Measurements from ENCODE around the gene NEK7.
A peak's percentile ranks its signal among the peaks of the same experiment; 100 is the strongest.
"Not testable (repeated sequence)": the region's sequence is repeated elsewhere in the genome, so short reads cannot be mapped to it uniquely, and the experiment has no call there.

Gene NEK7

DNA sequence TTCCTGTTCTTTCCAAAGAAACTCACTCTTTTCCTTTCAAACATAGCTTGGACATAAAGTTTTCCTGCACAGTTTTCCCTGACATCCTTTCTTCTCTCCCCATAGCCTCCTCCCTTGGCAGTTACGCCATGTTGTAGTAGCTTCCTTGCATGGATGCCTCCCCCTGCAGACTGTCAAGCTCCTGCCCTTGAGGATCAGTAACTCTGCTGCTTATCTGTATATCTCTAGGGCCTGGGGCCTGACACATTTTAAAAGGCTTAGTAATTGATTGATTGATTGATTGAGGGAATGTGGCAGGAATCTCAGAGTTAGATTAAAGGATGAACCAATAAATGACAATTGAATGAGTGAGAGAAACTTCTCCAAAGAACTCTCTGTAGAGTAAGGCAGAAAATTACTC is 143.7 kb downstream of the NEK7 start:
- DNase-seq: no peak

DNA sequence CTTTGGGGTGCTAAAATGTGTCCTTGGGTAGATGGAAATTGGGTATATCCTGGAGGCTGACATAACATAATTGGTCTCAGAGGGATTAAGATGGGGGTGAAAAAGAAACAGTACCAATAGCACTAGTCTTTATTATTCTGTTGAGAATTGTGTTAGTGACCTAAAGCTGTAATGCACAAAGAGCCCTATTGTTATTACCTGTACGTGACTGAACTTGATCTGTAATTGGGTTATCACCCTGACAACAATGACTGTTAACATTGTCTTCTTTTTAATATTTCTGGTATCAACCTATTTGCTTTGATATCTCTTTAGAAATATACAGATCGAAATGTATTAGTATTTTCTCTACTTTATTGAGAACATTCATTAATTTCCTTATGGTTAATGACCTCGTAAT is 147.6 kb downstream of the NEK7 start:
- DNase-seq: no peak

DNA sequence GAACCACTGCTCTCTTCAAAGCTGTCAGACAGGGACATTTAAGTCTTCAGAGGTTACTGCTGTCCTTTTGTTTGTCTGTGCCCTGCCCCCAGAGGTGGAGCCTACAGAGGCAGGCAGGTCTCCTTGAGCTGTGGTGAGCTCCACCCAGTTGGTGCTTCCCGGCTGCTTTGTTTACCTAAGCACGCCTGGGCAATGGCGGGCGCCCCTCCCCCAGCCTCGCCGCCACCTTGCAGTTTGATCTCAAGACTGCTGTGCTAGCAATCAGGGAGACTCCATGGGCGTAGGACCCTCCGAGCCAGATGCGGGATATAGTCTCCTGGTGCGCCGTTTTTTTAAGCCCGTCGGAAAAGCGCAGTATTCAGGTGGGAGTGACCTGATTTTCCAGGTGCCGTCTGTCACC is 158.0 kb downstream of the NEK7 start:
- not testable (repeated sequence) for DNase-seq

DNA sequence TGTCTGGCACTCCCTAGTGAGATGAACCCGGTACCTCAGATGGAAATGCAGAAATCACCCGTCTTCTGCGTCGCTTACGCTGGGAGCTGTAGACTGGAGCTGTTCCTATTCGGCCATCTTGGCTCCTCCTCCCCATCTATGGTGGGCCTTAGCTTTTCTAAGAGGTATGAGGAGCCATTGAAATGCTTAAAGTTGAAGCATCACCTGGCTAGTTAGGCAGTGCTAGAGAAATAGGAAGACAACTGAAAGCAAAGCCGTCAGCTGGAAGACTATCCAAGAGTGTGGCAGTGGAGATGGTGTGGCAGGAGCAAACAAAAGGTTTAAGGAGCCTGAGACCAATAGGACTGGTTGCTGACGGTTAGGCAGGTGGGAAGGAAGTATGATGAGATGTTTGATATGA is 158.5 kb downstream of the NEK7 start:
- not testable (repeated sequence) for DNase-seq

DNA sequence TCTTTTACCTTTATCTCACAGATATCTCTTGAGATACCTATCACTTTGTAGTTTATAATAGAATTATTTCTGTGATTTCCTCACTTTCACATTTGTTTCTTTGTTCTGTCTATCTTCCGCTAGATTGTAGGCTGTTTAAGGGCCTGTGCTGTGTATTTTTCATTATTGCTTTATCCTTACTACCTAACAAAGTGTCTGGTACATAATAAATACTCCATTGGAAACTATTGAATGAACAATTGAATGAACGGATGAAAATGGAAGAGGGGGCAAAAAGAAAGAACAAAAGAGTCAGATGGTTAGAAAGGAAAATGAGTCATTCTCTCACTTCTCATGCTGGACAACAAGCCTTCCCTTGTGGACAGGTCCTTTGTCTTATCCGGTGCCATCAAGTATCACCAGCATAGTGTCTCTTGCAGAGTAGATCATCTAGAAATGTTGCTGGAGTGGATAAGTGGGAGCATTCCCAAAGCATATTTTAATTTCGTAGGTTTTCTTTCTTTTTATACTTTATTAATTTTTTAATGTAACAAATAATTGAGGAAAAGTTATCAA is 159.8 kb downstream of the NEK7 start:
- no peak for DNase-seq

DNA sequence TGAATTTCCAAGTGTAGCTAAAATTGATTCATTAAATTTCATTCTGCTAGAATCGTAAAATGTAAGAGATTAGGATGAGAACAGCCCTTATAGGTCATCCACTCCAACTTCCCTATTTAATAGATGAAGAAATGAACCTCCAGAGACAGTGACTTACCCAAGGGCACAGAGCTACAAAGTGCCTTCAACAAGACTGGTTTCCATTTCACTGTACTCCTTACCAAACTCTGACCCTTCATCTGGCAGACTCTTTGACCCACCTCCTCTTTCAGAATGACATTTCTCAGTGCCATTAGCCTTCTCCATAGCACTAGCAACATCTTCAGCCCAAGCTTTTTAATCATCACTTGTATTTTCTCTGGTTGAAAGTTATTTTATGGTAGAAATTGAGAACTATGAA is 161.3 kb downstream of the NEK7 start:
- no peak for DNase-seq

DNA sequence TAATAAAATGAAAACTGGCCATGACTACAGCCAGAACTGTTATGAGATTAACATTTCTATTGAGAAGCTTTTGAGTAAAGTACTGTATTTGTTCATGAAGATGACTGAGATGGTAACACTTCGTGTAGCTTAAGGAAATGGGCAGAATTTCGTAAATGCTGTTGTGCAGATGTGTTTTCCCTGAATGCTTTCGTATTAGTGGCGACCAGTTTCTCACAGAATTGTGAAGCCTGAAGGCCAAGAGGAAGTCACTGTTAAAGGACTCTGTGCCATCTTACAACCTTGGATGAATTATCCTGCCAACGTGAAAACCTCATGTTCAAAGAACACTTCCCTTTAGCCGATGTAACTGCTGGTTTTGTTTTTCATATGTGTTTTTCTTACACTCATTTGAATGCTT is 164.0 kb downstream of the NEK7 start:
- no peak for DNase-seq

DNA sequence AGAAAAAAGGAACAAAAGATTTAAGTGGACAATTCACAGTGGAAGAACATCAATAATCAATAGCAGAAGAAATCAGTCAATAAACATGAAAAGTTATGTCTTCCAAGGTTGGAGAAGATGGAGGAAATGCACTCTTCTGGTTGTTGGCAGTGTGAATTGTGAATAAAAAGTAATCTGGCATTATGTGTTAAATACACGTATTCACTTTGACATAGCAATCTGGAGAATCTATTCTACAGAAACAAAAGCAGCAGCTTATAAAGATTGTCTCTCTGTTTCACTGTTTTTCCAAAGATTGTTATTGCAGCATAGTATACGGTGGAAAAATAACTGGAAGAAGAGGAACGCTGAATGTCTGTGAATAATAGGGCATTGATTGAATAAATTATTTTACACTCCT is 169.4 kb downstream of the NEK7 start:
- DNase-seq: no peak

DNA sequence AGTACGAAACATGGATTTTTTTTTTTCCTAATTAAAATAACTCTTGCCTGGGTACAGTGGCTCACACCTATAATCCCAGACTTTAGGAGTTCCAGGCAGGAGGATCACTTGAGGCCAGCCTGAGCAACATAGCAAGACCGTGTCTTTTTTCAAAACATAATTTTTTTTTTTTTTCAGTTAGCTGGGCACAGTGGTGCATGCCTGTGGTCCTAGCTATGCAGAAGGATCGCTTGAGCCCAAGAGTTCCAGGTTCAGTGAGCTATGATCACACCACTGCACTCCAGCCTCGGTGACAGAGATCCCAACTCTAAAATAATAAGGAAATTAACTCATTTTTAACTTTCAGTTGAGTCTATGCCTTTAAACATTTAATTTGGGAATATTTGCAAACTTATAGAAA is 170.1 kb downstream of the NEK7 start:
- DNase-seq: no peak

DNA sequence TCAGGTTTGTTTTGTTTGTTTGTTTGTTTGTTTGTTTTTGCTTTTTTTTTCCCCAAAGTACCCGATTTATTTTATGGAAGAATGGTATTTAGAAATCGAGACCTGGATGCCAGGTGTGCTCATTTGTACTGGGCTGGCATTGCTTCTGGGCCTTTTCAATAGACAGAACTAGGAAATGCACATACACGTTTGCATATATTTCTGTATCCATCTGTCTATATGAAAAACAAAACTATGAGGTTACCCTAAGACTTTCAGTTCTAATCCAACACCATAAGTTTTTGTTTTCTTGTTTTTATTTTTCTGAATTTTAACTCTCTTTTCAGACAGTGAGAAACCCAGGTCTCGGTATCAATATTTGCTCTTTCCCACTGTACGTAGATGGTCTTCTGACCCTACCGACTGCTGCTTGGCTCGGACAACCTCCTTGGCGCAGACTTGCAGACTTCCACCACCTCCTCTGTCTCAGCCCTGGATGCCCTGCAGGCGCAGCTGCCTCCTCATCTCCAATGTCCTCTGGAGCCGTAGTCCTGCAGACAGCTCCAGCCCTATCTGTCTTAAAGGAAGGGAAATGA is 171.7 kb downstream of the NEK7 start:
- DNase-seq: no peak

DNA sequence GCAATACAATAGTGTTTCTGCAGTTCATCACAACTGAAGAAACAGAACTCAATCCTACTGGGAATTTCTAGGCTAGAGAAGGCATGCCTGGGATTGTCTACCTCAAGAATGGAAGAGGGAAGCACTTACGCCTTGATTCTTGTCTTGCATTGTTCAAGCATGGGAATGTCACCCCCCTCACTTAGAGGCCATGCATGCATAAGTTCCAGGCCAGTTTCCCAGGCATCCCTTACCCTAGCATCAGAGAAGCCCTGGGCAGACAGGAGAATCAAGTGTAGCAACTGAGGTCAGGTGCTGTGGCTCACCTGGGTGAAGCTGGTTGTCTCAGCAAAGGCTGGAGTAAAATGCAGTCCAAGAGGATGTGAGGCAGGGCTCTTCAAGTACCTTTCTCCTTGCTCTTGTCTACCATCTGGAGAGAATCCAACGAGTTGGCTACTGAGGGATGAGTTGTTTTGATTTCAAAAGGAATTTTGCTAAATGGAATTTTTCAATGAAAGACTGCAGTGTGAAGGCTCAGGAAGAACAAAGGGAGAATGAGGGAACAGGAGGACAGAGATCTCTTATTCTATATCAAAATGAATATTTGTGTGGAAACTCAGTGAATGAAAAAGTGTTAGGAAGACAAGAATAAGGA is 174.3 kb downstream of the NEK7 start:
- DNase-seq: no peak

DNA sequence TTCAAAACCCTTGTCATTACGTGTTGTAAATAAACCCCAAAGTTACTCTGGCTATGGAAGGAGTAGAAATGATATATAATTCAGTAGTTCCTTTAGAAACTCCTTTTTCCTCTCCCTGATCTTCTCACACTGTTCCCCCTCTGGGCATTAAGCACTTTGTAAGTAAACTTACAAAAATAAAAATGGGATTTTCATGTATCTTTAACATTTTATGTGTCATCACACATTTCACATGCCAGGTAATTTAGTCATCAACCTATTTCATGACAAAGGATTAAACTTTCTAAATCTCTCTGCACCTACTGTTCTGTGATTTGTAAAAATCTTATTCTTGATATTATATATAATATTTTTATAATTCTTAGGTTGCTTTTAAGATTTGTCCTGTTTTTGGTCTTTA is 176.9 kb downstream of the NEK7 start:
- no peak for DNase-seq

DNA sequence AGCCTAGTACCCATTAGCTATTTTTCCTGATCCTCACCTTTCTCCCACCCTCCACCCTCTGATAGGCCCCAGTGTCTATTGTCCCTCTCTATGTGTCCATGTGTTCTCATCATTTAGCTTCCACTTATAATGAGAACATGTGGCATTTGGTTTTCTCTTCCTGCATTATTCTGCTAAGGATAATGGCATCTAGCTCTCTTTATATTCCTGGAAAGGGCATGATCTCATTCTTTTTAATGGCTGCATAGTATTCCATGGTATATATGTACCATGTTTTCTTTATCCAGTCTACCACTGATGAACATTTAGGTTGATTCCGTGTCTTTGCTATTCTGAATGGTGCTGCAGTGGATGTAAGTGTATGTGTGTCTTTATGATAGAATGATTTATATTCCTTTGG is 178.9 kb downstream of the NEK7 start:
- no peak for DNase-seq

DNA sequence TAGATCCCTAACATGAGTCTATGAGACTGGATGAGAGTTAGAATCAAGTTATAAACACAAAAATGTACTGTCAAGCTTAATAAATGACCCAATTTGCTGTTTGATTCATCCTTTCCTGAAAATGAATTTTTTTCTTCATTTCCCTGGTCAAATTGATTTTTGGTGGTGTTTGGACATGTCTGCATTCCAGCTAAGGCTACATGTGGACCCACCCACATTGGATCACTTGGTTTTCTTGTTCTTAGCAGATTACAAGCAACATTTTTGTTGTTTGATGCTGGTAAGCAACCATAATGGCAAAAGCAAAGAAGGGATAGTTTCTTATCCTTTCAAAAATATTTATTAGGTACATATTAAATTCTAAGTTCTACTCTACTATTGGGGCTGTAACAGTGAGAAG is 181.1 kb downstream of the NEK7 start:
- no peak for DNase-seq

DNA sequence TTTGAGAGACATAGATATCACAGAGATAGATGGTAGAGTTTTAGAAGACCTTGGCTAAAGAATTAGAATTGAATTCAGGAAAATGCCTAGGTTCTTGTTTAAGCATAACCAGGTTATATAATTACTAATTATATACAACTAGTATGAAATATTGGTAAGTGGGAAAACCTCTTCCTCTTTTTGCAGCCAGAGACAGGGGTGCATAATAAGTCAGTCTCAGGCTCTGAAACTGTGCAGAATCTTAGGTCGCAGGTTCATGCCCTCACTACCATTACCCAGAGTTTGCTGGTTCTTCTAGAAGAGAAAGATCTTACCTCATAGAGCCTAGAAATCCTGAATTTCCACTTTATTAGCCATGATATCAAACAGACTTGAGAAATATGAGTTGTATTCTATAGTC is 183.3 kb downstream of the NEK7 start:
- no peak for DNase-seq

DNA sequence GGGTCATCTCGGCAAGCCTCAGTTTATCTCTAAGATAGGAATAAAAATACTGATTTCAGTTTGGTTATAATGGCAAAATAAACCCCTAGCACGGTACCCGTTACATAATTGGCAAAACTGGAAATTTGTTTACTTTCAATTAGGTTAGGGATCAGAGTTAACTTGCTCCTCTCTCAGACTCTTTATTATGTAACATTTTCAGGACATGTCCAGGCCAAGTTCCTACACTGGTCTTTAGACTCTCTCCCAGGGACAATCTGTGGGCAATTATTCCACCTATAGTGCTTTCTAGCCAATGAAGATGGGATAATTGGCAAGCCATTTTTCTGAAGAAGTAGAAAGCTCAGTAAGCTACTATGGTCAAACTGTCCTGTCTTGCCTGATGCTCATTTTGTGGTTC is 189.4 kb downstream of the NEK7 start:
- DNase-seq: no peak

DNA sequence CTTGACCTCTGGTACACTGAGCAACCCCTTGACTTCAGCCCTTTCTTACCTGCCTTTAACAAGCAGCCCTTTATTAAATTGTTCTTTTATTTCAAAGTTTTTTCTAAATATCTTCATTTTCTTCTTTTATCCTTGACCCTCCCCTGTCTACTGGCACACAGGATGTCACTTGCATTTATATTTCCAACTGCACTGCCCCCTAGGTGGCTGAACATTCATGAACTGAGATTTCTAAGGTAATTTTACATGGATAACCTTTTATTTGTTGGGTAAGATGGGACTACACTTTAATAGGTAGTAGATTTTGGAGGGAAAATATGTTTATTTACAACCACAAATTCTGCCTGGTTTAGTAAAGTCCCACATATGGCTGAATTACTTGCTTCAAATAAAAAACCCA is 193.7 kb downstream of the NEK7 start:
- DNase-seq: no peak

DNA sequence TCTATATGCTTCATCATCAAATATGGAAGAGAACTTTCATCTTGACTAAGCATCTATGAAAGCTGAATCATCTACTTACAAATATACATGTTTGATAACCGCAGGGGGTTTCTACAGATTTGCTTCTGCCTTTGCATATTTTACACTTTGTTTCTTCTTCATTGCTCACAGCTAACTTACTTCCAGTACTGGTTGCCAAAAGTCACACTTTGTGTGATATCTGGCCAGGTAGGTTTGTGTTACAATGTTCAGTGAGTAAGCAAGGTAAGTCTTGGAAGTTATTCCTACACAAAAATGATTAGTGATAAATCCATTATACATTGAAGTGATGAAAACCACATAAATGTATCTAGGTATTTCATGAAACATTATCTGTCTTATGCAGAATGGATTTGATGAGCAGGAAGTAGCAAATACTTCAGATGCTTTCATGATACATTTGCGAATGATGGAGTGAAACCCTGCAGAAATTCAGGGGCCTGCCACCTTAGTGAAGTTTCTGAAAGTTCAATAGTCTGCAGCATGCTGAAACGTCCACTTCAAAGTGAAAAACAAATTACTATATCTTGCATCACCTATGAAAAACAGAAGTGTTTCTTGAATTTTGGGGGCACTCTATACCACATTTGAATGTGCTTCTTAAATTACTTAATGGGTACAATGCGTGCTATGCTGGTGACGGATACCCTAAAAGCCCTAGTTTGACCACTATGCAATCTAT is 196.3 kb downstream of the NEK7 start:
- DNase-seq: no peak

DNA sequence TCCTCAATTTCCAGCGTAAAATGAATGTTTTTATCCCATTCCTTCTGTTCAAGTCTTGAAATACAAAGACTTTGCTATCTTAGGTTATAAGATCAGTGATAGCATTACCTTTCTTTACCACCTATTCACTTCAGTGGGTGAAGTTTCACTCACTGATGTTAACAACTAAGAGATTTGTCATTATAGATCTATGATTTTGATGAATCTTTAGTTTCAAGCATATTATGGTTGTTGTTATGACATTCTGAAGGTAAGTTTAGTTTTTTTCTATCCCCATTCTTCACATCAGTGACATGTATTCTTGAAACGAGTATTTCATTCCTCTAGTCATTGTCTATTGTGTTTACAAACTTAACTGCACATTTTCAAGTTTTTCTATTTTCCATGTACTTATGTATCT is 201.1 kb downstream of the NEK7 start:
- no peak for DNase-seq

DNA sequence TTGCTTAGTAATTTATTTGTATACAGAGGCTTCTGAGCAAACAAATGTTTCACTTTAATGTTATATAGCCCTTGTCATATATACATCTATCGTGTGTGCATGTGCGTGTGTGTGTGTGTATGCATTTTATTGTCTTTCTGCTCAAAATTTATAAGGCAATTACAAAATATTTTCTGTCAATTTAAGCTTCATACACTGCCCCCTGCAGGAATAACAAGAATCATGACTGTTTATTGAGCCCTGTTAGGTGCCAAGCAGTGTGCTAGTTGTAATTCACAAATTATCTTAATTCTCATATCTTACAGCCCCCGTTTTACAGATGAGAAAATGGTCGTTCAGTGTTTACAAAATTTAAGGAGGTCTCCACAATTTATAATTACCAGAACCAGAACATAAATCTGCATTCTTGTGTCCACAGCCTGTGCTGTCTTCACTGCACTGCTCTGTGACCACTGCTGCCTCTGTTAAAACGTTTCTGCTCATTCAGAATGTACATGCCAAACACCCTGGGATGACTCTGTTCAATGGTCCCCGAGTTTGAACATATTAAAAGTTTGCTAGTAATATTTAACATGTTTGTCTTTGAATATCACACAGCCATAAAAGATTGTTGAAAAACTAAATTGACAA is 202.3 kb downstream of the NEK7 start:
- DNase-seq: peak; percentile 1

DNA sequence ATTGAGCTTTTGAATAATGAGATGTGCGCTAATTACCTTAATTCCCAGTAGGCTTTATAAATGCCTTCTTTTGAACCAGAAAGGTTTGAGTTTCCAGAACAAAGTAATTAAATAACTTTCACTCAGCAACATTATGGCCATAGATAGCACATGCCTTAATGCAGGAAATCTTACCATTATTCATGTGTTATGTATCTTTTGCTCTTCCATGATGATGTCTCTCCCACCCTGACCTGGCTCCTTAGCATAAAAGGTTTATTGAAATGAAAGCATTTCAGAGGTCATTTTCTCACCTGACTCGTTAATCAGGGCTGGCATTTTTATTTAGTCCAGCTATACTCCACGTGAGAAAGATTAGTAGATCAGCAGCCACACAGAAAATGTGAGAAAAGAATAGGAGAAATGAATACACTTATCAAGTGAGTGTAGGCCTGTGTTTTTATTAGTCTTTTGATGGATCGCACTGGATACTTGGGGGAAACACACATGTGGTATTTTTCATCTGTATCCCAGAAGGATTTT is 203.5 kb downstream of the NEK7 start:
- DNase-seq: no peak

DNA sequence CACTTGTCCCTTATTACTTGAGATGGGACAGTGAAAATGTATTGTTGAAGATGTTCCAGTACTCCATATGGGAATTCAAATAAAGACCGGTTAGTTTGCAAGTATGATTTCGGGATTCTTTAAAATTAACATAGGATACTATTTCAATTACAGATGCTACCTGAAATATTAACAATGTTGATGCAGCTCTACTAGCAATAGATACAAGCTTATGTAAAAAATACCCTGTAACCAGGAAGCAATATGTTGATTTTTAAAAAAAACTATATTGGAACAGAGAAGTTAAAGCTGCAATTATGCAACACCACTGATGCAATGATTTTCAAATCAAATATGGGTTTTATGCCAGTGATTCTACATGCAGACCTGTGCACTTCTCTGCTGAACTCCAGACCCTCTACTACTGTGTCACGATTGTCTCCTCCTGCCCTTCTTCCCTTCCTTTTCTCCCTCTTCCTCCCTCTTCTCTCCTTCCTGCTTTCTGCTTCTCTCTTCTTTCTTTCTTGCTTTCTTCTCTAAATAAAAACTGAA is 204.5 kb downstream of the NEK7 start:
- no peak for DNase-seq

DNA sequence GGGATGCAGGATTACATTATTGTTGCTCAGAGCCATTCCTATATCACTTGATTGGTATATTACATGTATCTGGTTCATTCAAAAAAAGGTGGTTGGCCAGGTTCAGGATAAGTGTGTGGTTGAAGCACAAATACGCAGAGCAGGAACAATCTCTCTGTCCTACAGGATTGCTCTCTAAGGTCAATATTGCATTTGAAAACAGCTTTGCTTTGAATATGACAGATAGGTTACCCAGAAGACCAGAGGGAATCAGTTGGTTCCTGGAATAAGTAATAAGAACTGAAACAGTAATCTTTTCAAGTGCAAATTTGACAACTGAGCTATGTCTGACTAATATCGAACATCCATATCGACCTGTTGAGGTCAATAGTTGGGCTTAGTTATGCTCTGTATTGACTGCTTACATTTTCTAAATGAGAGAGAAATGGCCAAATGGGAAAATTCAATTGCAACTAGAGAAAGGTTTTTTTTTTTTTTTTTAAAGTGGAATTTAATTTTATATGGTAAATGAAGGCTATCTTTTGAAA is 206.9 kb downstream of the NEK7 start:
- DNase-seq: no peak

Measured in NCI-H2029 treated with DMSO at 0.1 percent for 48 hours (cell line).